Measurements from ENCODE around the gene IGLL1.

DNA sequence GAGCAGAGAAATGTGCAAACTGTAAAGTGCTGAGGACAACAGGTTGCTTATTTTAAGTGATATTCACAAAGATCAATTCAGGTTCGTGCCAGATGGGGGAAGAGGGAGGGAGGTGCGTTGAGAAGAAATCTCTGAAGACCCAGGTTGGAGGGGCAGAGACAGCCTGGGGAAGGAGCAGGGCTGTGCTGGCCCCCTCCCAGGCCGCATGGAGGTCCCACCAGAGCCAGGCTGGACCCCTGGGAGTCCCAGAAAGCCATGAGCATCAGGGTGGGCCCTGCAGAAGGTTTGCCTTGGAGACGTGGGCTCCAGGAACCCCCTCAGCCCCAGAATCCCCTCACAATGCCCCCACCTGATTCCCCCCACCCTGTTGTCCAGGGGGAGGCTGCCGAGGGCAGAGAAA is 47.4 kb downstream of the IGLL1 start:
- TF ChIP-seq CTCF (IDR thresholded peaks at IDR 0.05) (no peak), EZH2 (IDR thresholded peaks at IDR 0.05) (no peak)

Measured in neural progenitor cell (in vitro differentiated cells).